GM12892 (cell line): Measurements from ENCODE around the gene IRGM. TPM values are rescaled to one million over a fixed set of nuclear protein-coding genes. Genes with fewer than 3 reads are reported as not detected.
"Not testable (repeated sequence)": the region's sequence is repeated elsewhere in the genome, so short reads cannot be mapped to it uniquely, and the experiment has no call there.

Experiments
- DNase-seq: peaks from one replicate; pipeline ENCODE4 v3.0.0; 2011; ENCODE audit not compliant: insufficient read length
- FAIRE-seq: peaks from 2 replicates; lab custom pipeline; 2011; peaks lifted over from hg19 to GRCh38; lab: Jason Lieb, UNC
- POLR2A ChIP-seq: IDR thresholded peaks from 2 replicates; pipeline ENCODE4 v1.6.1; 2011; ENCODE audit warnings: low read depth, low read length, control low read depth
- POLR2AphosphoS5 ChIP-seq: IDR thresholded peaks from 2 replicates; pipeline ENCODE4 v1.6.1; 2011; ENCODE audit warnings: low read depth, low read length, control low read depth
- TAF1 ChIP-seq: IDR thresholded peaks from 2 replicates; pipeline ENCODE4 v1.6.1; 2011; ENCODE audit warnings: low read depth, mild to moderate bottlenecking, control low read depth, low read length, borderline replicate concordance
- polyA plus RNA-seq: library from polyadenylated mRNA; unstranded; fragments of >200 nt; gene quantifications from one replicate; pipeline ENCODE4 v1.2.1, GENCODE V29; 2012; ENCODE audit warnings: missing spikeins, inconsistent platforms; ENCODE audit not compliant: missing spikeins

The IRGM gene
- not detected for polyA plus RNA-seq

- not testable (repeated sequence) for DNase-seq, FAIRE-seq
These were observed at the start of gene IRGM for GRCh38 chr5:150846308-150846653. IRGM (plus strand) TSS chr5:150846521; CDS start chr5:150848124, 1,603 bp downstream.

- no peak for DNase-seq
- no peak for FAIRE-seq
- TF ChIP-seq POLR2A (no peak), POLR2AphosphoS5 (no peak), TAF1 (no peak)
These were observed 48.9 kb upstream of the IRGM start for GRCh38 chr5:150797384-150797783.

GRCh38 chr5:150801117-150801927 is 45.0 kb upstream of the IRGM start:
- DNase-seq: no peak
- FAIRE-seq: peak; percentile 82
- TF ChIP-seq TAF1 (no peak), POLR2A (no peak), POLR2AphosphoS5 (no peak)

GRCh38 chr5:150804388-150804787 is 41.9 kb upstream of the IRGM start:
- TF ChIP-seq POLR2A (no peak), TAF1 (no peak), POLR2AphosphoS5 (no peak)
- FAIRE-seq (no peak), DNase-seq (no peak)

GRCh38 chr5:150809363-150809762 is 37.0 kb upstream of the IRGM start:
- TF ChIP-seq POLR2AphosphoS5 (no peak), POLR2A (no peak), TAF1 (no peak)
- no peak for DNase-seq
- FAIRE-seq: no peak

GRCh38 chr5:150815010-150815409 is 31.3 kb upstream of the IRGM start:
- DNase-seq: no peak
- no peak for FAIRE-seq
- no peak for TF ChIP-seq TAF1

GRCh38 chr5:150816946-150817345 is 29.4 kb upstream of the IRGM start:
- FAIRE-seq (no peak), DNase-seq (no peak)
- TF ChIP-seq POLR2A (no peak), POLR2AphosphoS5 (no peak), TAF1 (no peak)

GRCh38 chr5:150829744-150830143 is 16.6 kb upstream of the IRGM start:
- DNase-seq (no peak), FAIRE-seq (no peak)
- TF ChIP-seq TAF1 (no peak), POLR2AphosphoS5 (no peak), POLR2A (no peak)

GRCh38 chr5:150831821-150832220 is 14.5 kb upstream of the IRGM start:
- not testable (repeated sequence) for DNase-seq, FAIRE-seq

- TF ChIP-seq POLR2A (no peak), TAF1 (no peak), POLR2AphosphoS5 (no peak)
- no peak for DNase-seq
- no peak for FAIRE-seq
These were observed 10.3 kb upstream of the IRGM start for GRCh38 chr5:150836064-150836463.

GRCh38 chr5:150836703-150837102 is 9.6 kb upstream of the IRGM start:
- FAIRE-seq: no peak
- DNase-seq: no peak
- TF ChIP-seq TAF1 (no peak), POLR2AphosphoS5 (no peak), POLR2A (no peak)

- not testable (repeated sequence) for DNase-seq, FAIRE-seq
These were observed 999 bp upstream of the IRGM start for GRCh38 chr5:150845185-150845859.
